DMS79 (cell line): Measurements from ENCODE around the gene POLR2J.
"Not testable (repeated sequence)": the region's sequence is repeated elsewhere in the genome, so short reads cannot be mapped to it uniquely, and the experiment has no call there.

Experiments
- DNase-seq: peaks from one replicate; lab custom pipeline; 2025; lab: John Stamatoyannopoulos, UW

POLR2J gene

DNA sequence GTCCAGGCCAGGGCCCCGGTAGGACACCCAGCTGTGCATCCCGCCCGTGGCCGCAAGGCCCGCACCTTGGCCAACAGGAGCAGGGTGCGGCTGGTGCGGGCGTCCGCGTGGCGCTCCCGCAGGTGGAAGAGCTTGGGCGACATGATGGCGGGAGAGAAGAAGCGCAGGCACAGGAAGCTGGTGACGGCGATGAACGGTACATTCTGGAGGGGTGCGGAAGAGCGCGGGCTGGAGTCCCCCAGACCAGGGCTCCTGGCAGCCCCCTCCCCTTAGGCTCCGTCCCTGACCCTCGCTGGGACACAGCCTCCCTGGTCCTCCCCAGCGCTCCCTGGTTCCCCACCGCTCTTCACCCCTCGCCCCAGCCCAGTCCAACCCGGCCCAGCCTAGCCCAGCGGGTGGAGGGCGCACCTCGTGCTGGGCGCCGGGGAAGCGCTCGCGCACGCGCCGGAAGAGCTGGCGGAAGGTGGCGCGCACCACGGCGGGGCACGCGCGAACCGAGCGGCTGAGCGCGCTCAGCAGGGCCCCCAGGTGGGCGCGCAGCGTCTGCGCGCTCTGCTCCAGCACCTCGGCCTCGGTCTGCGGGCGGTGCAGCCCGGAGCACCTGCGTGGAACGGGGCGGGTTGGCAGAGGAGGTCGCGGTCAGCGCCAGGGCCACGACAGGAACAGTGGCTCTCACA is 15.9 kb upstream of the POLR2J start:
- not testable (repeated sequence) for DNase-seq

DNA sequence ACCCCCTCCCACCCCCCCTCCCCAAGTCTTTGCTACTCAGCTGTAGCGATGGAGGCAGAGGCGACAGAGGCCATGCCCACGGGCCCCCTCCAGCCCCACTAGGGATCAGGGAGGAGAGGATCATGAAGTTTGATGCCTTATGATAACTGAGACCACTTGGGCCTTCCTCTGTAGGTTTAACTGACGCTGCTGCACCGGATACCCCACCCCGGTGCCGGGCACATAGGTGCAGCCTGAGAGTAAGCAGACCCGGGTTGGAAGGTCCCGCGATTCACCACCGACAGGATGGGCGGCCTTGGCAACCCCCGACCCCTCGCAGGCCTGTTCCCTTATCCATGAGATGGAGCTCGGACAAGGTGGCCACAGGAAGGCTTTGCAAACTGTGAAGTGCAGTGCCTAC is 15.3 kb upstream of the POLR2J start:
- DNase-seq = not testable (repeated sequence)

DNA sequence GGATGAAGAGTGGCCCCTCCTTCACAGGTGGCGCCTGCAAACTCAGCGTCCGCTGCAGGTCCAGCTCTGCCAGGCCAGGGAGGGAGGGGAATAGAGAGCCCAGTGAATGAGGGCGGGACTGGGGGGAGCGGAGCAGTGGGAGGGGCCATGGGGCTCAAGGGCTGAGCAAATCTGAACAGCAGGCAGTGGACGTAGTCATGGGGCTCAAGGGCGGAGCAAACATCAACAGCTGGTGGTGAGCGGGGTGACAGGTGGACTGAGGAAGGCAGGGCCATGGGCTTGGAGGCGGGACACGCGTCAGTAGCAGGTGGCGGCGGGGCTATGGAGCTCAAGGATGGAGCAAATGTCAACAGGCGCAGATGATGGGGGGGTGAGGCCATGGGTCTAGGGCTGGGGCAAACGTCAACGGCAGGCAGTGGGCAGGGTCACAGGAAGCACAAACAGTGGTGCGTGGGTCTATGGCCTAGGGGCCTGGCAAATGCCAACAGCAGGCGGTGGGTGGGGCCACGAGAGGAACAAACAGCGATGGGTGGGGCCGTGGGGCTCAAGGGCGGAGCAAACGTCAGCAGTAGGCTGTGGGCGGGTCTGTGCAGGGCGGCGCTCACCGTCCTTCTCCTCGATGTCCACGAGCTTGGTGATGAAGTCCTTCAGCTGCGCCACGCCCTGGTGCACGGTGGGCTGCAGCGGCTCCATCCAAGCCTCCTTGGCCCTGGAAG is 14.7 kb upstream of the POLR2J start:
- not testable (repeated sequence) for DNase-seq

GRCh38 chr7:102490529-102491075 is 11.9 kb upstream of the POLR2J start:
- DNase-seq = not testable (repeated sequence)

GRCh38 chr7:102484317-102484716 is 5.6 kb upstream of the POLR2J start:
- DNase-seq = not testable (repeated sequence)

DNA sequence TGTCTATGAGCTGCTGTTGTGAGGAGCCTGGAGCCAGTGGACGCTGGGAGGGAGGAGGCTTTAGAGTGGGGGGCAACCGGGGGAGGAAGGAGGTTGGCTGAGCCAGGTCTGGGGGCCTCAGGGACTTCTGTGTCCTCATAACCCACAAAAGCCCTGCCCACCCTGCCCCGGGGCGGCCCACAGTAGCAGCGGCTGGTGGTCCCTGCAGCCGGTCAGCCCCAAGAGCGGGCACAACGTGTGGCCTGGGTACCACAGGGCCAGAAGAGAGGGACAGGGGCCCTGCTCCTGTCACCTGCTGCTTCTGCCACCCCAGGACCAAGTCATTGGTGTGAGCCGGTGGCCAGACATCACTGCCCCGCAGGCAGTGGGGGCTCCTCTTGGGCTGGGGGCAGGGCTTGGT is 3.2 kb upstream of the POLR2J start:
- not testable (repeated sequence) for DNase-seq

DNA sequence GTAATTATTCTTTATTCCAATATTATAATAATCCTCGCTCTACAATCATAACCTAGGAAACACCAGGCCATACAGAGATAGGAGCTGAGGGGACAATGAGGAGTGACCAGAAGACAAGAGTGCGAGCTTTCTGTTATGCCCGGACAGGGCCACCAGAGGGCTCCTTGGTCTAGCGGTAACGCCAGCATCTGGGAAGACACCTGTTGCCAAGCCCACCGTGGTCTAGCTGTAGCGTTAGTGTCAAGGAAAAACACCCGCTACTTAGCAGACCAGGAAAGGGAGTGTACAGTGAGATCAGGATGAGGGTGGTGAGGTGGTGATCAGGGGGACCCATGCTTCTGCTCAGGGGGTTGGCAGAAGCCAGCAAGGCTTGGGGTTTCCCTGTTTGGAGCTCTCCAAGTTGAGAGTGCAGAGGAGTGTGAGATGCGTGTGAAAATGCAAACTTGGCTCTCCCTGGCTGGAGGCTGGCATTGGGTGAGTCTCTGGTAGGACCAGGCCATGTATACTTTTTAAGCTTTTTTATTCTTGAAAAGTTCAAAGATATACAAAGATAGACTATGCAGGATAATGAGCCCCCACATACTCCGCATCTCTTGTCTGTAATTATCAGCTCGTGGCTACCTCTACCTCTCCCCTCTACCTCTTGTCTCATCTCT is 1.4 kb upstream of the POLR2J start:
- DNase-seq = not testable (repeated sequence)

GRCh38 chr7:102479209-102479584 is 475 bp upstream of the POLR2J start:
- DNase-seq = not testable (repeated sequence)

- DNase-seq = not testable (repeated sequence)
Measured at GRCh38 chr7:102474736-102475435, 3.8 kb downstream of the POLR2J start.

DNA sequence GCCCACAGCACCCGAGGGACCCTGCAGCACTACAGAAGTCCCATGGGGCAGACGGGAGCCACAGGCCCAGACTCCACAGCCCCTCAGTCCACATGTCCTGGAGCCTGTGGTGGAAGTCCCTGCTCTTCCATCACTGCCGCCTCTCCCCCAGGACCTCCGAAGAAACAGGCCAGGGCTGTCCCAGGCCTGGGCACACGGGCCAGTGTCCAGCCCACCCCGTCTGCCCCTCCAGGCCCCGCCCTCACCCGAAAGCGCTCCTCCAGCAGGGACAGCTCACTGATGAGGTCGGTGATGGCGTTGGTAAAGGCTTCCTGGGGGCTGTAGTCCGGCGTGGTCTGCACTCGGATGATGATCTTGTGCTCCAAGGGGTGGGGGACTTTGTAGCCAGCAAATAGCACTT is 4.6 kb downstream of the POLR2J start:
- DNase-seq = not testable (repeated sequence)

DNA sequence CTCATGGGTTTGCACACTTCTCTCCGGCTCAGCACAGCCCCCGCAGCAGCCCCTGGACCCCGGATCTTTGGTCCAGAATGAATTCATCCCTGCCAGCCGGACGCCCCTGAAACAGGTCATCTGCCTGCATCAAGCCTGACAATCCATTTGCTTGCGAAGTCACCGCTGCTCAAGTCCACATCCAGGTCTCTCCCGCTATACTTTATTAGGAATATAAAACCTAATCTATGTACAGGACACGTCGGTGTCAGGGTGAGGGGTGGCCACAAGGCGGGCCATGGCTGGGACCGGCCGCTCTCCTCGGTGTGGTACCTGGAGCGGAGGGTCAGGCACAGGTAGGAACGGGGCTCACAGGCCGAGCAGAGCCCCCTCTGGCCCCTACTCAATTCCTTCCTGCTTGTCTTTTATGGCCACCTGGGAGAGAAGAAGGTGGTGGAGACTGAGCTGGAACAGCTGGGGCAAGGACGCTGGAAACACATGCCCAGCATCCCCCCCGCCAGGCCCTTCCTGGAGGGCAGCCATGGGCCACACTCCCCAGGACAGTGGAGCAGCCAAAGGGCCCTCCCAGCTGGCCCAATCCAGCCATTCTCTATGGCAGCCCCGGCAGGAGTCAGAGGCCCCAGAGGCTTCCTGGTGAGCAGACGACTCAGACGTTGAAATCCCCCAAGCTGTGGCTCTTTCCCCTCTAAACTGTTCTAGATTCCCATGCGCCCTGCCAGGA is 5.3 kb downstream of the POLR2J start:
- DNase-seq = no peak

DNA sequence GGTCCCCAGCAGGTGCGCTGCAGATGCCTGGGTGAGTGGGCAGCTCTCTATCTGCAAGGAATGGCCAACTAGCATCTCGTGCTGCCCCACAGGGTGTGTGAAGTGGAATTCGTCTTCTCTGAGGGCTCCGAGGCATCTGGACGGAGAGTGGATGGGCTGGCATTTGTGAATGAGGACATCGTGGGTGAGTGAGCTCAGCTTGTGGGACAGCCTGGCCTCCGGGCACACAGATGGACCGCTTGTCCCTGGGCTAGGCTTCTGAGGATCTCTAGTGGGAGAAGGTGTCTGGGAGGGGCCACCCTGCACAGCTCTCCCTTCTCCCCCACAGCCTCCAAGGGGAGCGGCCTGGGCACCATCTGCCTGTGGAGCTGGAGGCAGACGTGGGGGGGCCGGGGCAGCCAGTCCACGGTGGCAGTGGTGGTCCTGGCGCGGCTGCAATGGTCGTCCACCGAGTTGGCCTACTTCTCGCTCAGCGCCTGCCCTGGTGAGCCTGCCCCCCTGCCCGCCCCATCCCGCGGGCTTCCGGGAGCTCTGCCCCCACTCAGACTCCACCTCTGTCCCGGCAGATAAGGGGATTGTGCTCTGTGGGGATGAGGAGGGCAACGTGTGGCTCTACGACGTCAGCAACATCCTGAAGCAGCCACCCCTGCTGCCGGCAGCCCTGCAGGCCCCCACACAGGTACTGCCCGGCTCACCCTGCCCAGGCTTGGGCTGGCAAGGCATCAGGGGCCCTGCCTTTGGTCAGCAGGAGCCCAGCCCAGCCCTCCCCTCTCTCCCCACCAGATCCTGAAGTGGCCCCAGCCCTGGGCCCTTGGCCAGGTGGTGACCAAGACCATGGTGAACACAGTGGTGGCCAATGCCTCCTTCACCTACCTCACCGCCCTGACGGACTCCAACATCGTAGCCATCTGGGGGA is 6.3 kb downstream of the POLR2J start:
- no peak for DNase-seq

- DNase-seq = no peak
Measured at GRCh38 chr7:102471791-102472125, 7.0 kb downstream of the POLR2J start.

GRCh38 chr7:102469972-102470825 is 8.5 kb downstream of the POLR2J start:
- no peak for DNase-seq

DNA sequence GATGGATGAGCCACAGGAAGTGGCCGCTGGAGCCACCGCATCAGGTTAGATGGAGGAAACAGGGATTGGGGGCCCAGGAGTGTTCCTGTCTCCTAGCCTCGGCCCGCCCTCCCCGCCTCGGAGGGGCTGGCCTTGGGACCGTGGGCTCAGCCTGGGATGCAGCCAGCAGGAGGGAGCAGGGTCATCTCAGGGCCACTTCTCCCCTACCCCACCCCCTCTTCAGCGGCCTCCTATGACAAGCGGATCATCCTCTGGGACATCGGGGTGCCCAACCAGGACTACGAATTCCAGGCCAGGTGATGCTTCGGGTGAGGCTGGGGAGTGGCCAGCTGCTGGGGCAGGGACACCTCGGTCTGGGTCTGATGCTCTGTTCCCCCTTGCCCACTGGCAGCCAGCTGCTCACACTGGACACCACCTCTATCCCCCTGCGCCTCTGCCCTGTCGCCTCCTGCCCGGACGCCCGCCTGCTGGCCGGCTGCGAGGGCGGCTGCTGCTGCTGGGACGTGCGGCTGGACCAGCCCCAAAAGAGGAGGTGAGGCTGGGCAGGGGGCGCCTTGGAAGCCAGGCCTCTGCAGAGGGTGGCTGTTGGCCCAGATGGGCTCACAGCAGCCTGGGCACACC is 9.3 kb downstream of the POLR2J start:
- no peak for DNase-seq

DNA sequence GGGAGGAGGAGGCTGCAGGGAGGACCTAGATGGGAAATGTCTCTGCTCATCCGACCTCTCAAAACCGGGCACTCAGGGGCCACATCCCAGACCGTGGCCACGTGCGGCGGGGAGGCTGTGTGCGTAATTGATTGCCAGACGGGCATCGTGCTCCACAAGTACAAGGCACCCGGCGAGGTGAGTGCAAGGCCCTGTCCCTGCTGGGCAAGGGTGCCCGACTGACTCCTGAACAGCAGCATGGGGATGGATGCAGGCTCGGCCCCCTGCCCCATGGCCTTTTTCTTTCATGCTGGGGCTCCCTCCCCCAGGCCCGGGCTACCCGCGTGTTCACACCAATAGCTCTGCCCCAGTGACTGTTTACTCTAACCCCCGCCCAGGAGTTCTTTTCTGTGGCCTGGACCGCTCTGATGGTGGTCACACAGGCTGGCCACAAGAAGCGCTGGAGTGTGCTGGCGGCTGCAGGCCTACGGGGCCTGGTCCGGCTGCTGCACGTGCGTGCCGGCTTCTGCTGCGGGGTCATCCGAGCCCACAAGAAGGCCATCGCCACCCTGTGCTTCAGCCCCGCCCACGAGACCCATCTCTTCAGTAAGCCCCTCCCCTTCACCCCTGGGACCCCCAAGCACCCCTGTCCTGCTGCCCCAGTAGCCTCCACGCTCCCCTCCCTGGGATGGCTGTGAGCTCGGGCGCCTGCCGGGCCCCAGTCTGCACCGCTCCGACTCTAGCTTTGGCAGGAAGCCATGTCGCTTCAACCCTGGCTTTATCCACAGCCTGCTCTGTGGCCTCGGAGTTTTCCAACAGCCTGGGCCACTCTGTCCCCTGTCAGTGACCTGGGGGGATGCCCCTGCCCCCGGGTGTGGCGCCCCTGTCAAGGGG is 10.0 kb downstream of the POLR2J start:
- no peak for DNase-seq

DNA sequence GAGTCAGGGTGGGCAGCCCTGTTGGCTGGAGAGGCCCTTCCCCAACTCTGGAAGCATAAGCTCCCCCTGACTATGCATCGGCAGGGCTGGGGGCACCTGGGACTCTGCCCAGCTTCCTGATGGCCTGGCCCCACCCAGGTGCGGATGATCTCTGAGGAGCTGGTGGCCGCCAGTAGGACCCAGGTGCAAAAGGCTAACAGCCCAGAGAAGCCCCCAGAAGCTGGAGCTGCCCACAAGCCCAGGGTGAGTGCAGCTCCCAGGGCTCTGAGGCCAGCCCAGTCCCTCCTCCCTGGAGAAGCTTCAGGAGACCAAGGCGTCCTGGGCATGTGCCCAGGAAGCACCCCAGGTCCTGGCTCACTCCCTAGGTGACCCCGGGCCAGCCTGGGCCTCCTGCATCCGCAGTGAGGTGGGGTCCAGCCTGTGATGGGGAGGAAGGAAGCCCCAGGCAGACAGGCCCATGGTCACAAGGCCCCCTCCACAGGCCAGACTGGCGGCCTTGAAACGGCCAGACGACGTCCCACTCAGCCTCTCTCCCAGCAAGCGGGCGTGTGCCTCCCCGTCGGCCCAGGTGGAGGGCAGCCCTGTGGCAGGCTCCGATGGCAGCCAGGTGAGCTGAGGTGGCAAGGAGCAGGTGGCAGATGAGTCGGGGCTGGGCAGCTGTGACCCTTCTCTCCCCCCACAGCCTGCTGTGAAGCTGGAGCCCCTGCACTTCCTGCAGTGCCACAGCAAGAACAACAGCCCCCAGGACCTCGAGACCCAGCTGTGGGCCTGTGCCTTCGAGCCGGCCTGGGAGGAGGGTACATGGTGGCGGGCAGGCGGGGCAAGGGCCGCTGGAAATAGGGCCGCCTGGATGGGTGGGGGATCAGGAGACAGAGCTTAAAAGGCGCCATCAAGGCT is 10.9 kb downstream of the POLR2J start:
- no peak for DNase-seq
